Activated CD8-positive, alpha-beta T cell treated with anti-CD3 and anti-CD28 coated beads for 36 hours (primary cell): ENCODE data around the gene ZDHHC18. TPM values are rescaled to one million over a fixed set of nuclear protein-coding genes. Genes with fewer than 3 reads are reported as not detected.

Source experiments
- ATAC-seq: fragments of 200-7000 bp; cut with Tn5 transposase; one replicate; pipeline ENCODE4 v1.10.0; 2021; ENCODE audit warnings: mild to moderate bottlenecking, moderate library complexity
- CTCF ChIA-PET: fragments of 350-600 bp; sonication (Branson Sonifier 250); formaldehyde crosslinking; loops from one replicate; lab custom pipeline; 2021; ENCODE audit warnings: antibody characterized with exemption; lab: Charles Lee
- POLR2A ChIA-PET: fragments of 350-600 bp; sonication (Branson Sonifier 250); formaldehyde crosslinking; loops from one replicate; lab custom pipeline; 2021; ENCODE audit warnings: antibody characterized with exemption; lab: Charles Lee
- DNase-seq: peaks from one replicate; pipeline ENCODE4 v3.0.0-alpha.2; 2020
- H3K27ac Mint-ChIP-seq: one replicate; pipeline ENCODE4 v1.8.0; 2021; ENCODE audit warnings: mild to moderate bottlenecking, mixed read lengths
- H3K27me3 Mint-ChIP-seq: one replicate; pipeline ENCODE4 v1.8.0; 2021; ENCODE audit warnings: mixed read lengths
- H3K36me3 Mint-ChIP-seq: one replicate; pipeline ENCODE4 v1.8.0; 2021; ENCODE audit warnings: low read depth, mixed read lengths
- H3K4me1 Mint-ChIP-seq: one replicate; pipeline ENCODE4 v1.8.0; 2021; ENCODE audit warnings: low read depth, mixed read lengths
- H3K4me3 Mint-ChIP-seq: one replicate; pipeline ENCODE4 v1.8.0; 2021; ENCODE audit warnings: mild to moderate bottlenecking, moderate library complexity, mixed read lengths
- H3K9me3 Mint-ChIP-seq: one replicate; pipeline ENCODE4 v1.8.0; 2021; ENCODE audit warnings: mixed read lengths
- intact Hi-C: fragments of 100-400 bp; cut with micrococcal nuclease; formaldehyde crosslinking; loops from one replicate; pipeline ENCODE4 v1.10.0; 2022
- total RNA-seq, 2 experiments: library from RNA; stranded (reverse); gene quantifications; one replicate each; pipeline ENCODE4 v1.2.3, GENCODE V29; 2021
- TF ChIP-seq, protein P1 (sequence below): fragments of 200-600 bp; IDR thresholded peaks from one replicate; pipeline ENCODE4 v1.8.0; 2022; ENCODE audit warnings: antibody characterized with exemption, mild to moderate bottlenecking

Gene ZDHHC18
- total RNA-seq, 2 experiments from 2014 or later = 55.0 to 61.3 TPM

DNA sequence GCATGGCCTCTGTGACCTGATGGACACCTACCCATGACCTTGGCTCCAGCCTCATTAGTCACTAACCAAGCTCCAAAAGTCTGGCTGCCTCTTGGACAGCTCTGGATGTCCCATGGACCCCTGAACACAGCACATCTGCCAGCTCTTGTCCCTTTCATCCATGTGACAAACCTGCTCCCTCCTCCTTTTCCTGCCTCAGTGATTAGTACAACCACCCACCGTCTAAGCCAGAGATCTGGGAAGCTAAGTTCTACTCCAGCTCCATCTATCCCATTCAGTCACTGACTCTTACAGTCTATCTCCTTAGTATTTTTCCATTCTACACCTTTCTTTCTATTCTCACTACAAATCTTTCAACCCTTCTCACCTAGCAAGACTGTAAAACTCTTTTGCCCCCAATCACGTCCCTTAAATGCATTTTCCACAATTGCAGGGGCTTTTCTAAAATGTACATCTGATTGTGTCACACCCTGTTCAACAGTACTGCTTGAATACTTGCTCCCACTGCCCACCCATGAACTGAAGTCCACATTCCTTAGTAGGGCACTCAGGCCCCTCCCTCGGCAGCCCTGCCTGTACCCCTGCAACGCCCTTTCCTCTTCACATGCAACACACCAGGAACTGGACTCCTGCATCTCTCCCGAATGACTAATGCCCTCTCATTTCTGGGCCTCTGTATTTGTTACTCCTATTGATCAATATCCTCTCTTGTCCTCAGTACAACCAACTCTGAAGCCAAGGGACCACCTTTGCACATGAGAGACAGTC lies 56.4 kb downstream of the ZDHHC18 start:
- peak overlapping the region; percentile 7 for H3K27ac Mint-ChIP-seq
- intact Hi-C loops = no loop called here
- peaks cover 3% of the 10 kb centered on the region for H3K4me1 Mint-ChIP-seq
- no peaks in the 10 kb centered on the region for H3K27me3 Mint-ChIP-seq
- H3K9me3 Mint-ChIP-seq = no peaks in the 10 kb centered on the region
- peaks cover 47% of the 10 kb centered on the region for H3K36me3 Mint-ChIP-seq
- ChIA-PET CTCF (interaction anchor here (0.9 to 3.2 kb wide), 5 partner anchors 12 to 280 kb away, joined by 3 to 17 read pairs (median 5); no protein-coding TSS in a partner anchor), POLR2A (interaction anchor here (0.6 to 1.5 kb wide), 2 partner anchors 44 to 104 kb away, joined by 3 to 4 read pairs; no protein-coding TSS in a partner anchor)
- TF ChIP-seq, protein P1, sequence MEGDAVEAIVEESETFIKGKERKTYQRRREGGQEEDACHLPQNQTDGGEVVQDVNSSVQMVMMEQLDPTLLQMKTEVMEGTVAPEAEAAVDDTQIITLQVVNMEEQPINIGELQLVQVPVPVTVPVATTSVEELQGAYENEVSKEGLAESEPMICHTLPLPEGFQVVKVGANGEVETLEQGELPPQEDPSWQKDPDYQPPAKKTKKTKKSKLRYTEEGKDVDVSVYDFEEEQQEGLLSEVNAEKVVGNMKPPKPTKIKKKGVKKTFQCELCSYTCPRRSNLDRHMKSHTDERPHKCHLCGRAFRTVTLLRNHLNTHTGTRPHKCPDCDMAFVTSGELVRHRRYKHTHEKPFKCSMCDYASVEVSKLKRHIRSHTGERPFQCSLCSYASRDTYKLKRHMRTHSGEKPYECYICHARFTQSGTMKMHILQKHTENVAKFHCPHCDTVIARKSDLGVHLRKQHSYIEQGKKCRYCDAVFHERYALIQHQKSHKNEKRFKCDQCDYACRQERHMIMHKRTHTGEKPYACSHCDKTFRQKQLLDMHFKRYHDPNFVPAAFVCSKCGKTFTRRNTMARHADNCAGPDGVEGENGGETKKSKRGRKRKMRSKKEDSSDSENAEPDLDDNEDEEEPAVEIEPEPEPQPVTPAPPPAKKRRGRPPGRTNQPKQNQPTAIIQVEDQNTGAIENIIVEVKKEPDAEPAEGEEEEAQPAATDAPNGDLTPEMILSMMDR = no peak
- DNase-seq (no peak), ATAC-seq (no peak)
- H3K4me3 Mint-ChIP-seq = no peak overlapping the region

DNA sequence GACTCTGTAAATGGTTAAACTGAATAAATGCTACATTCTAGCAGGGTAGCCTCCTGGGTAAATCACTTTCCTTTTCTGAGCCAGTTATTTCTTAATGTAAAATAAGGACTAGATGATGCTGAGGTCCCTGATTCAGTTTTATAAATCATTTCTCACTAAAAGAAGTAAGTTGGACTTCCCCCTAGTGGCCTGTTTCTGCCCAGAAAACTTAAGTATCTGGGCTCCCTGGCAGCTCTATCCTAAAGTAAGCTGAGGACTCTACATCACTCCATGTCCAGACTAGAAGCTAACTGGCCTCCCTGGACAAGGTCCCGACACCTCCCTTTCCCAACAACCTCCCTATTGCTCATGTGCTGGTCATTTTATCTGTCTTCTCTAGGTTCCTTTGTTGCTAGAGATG lies 60.6 kb downstream of the ZDHHC18 start:
- TF ChIP-seq, protein P1 = no peak

GRCh38 chr1:26888231-26888630 lies 61.7 kb downstream of the ZDHHC18 start:
- no peak for ATAC-seq
- TF ChIP-seq, protein P1 = no peak
- Mint-ChIP-seq H3K27me3 (no peaks in the 10 kb centered on the region), H3K4me1 (peaks cover 29% of the 10 kb centered on the region), H3K36me3 (peaks cover 59% of the 10 kb centered on the region), H3K9me3 (no peaks in the 10 kb centered on the region), H3K27ac (peak overlapping the region; percentile 94), H3K4me3 (peak overlapping the region; percentile 97)
- ChIA-PET CTCF (interaction anchor here (0.6 to 4.6 kb wide), 11 partner anchors 10 to 285 kb away, joined by 3 to 19 read pairs (median 4); partner anchors contain the start of gene GPATCH3), POLR2A (interaction anchor here (0.6 to 7.1 kb wide), 8 partner anchors 10 to 411 kb away, joined by 3 to 91 read pairs (median 4); partner anchors contain the start of gene GPATCH3)
- DNase-seq = no peak
- intact Hi-C loops = loop anchor here (5.0 kb wide), 1 partner anchor 36 kb away; no protein-coding TSS in a partner anchor

More for the DNA sequence above, 60.6 kb downstream of the ZDHHC18 start:
- ChIA-PET CTCF (interaction anchor here (0.6 to 4.6 kb wide), 17 partner anchors 8 to 289 kb away, joined by 3 to 19 read pairs (median 3); partner anchors contain the start of gene GPATCH3), POLR2A (interaction anchor here (1.0 to 7.1 kb wide), 3 partner anchors 12 to 54 kb away, joined by 3 to 91 read pairs (median 37); partner anchors contain the start of gene GPATCH3)
- no peaks in the 10 kb centered on the region for H3K9me3 Mint-ChIP-seq
- H3K4me3 Mint-ChIP-seq = no peak overlapping the region
- peak; percentile 27 for DNase-seq
- intact Hi-C loops = loop anchor here (2.0 to 5.0 kb wide), 2 partner anchors 14 to 35 kb away; partner anchors contain the start of gene GPATCH3
- peaks cover 29% of the 10 kb centered on the region for H3K4me1 Mint-ChIP-seq
- ATAC-seq = no peak
- H3K27ac Mint-ChIP-seq = peak overlapping the region; percentile 56
- no peaks in the 10 kb centered on the region for H3K27me3 Mint-ChIP-seq
- peaks cover 61% of the 10 kb centered on the region for H3K36me3 Mint-ChIP-seq

- intact Hi-C loops = loop anchor here (5.0 kb wide), 1 partner anchor 38 kb away; no protein-coding TSS in a partner anchor
- POLR2A ChIA-PET = interaction anchor here (0.8 to 7.1 kb wide), 11 partner anchors 8 to 101 kb away, joined by 3 to 91 read pairs (median 4); partner anchors contain the start of genes GPATCH3 and NUDC
Observed at GRCh38 chr1:26889551-26890466, 63.3 kb downstream of the ZDHHC18 start, which contains the start of gene GPN2. Gene GPN2 (minus strand): TSS chr1:26890283. CDS start chr1:26890096, 187 bp downstream.

More at GRCh38 chr1:26889551-26890466, 63.3 kb downstream of the ZDHHC18 start, which contains the start of gene GPN2:
- TF ChIP-seq, protein P1 = no peak
- H3K9me3 Mint-ChIP-seq = no peaks in the 10 kb centered on the region
- H3K4me3 Mint-ChIP-seq = peak within 1 kb of the TSS; percentile 97
- H3K27me3 Mint-ChIP-seq = no peaks in the 10 kb centered on the region
- H3K27ac Mint-ChIP-seq = peak within 1 kb of the TSS; percentile 94
- DNase-seq (peak; percentile 85), ATAC-seq (peak; percentile 97)
- H3K36me3 Mint-ChIP-seq = peaks cover 55% of the 10 kb centered on the region
- CTCF ChIA-PET = interaction anchor here (0.9 to 4.6 kb wide), 10 partner anchors 8 to 101 kb away, joined by 3 to 19 read pairs (median 4); partner anchors contain the start of genes GPATCH3 and NUDC
- peaks cover 29% of the 10 kb centered on the region for H3K4me1 Mint-ChIP-seq
